GM18951 (cell line): Measurements from ENCODE around the gene HEPACAM2.

Experiments
- POLR2A ChIP-seq: IDR thresholded peaks from 4 replicates; pipeline ENCODE4 v1.6.1; 2011; ENCODE audit warnings: mild to moderate bottlenecking; ENCODE audit not compliant: insufficient read length, insufficient read depth; ENCODE audit errors: extremely low read depth
- in situ Hi-C: fragments of 300-500 bp; cut with MboI; formaldehyde crosslinking; loops from one replicate; pipeline ENCODE4 v1.12.0; 2022; ENCODE audit warnings: low sequenced_read_pairs, mixed read lengths, inconsistent platforms; ENCODE audit not compliant: unreplicated experiment

The HEPACAM2 gene

DNA sequence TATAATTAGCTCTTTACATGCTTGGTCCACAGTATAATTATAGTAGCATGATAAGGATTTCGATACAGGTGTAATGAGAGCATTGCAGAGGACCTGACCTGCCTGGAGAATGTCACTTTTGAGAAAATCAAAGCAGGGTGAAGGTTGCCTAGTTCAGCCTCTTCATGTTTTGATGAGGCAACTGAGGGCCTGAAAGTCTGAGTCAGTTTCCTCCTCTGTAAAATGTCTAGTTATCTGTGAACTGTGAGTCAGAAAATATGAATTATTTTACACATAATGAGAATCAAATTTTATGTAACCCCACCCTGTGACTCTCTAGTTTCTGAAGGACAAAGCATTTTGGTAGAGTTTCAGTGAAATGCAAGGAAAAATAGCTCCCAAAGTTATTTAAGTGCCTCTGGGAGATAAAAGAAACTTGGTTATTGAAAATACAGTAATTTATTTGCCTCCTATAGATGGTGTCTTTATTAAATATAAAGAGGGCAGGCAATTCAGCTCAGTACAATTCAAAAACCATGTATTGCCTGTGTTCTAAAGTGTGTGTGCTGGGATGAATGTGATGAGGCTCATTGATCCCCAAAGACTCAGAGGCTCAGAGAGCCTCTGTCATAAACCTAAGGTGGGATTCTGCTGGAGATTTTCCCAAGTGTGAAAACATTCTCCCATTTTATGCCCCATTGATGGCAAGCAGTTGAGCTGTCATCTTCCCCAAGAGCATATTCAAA is 40.8 kb downstream of the HEPACAM2 start:
- TF ChIP-seq POLR2A: no peak
- in situ Hi-C loops: no loop called here

- TF ChIP-seq POLR2A: no peak
- in situ Hi-C loops: no loop called here
Measured at GRCh38 chr7:93179173-93179572, 47.1 kb downstream of the HEPACAM2 start.

DNA sequence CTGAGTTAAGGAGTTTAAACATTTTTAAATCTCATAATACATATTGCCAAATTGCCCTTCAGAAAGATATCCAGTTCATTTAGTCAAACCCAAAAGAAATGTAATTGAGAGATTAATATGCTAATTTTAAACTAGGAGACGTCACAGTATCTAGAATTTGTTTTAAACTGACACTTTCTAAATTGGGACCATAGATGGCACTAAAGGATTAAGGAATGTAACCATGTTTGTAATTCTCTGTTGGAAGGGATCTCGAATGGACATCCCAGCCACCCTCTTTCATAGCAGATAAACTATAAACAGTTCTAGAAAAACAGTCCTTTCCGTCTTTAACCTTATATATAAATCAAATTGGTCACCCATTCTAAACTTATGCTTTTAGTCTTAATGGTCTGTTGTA is 48.1 kb downstream of the HEPACAM2 start:
- in situ Hi-C loops: no loop called here

DNA sequence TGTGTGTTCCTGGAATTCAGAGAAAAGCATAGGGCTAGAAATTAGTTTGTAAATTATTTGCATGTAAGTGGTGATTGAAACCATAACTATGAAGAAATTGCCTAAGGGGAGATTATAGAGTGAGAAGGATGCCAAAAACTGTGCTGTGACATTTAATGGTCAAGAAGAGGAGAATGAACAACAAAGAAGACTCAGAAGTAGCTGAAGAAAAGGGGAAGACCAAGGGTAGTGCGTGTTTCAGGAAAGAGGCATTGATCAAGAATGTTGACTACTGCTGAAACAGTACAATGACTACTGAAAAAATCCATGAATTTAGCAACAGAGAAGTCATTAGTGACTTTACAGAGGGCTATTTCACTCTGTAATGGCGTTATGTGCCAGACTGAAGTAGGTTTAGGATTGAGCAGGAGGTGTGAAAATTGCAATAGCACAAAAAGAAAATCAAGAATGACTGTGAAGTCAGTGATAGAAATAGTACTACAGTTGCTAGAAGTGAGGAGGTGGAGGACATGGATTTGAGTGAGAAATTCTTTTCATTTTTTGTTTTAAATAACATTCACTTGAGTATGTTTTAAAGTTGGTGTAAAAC is 49.2 kb downstream of the HEPACAM2 start:
- in situ Hi-C loops: no loop called here

More for the DNA sequence above, 48.1 kb downstream of the HEPACAM2 start:
- no peak for TF ChIP-seq POLR2A

DNA sequence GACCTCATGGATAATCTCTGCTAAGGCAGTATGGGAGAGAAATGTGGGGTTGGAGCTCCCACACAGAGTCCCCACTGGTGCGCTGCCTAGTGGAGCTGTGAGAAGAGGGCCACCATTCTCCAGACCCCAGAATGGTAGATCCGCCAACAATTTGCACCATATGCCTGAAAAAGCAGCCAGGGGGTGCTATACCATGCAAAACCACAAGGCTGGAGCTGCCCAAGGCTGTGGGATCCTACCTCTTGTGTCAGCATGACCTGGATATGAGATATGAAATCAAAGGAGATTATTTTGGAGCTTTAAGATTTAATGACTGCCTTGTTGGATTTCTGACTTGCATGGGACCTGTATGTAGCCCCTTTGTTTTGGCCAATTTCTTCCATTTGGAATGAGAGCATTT is 51.0 kb downstream of the HEPACAM2 start:
- no peak for TF ChIP-seq POLR2A
- in situ Hi-C loops: no loop called here

More for the DNA sequence above, 49.2 kb downstream of the HEPACAM2 start:
- TF ChIP-seq POLR2A: no peak

DNA sequence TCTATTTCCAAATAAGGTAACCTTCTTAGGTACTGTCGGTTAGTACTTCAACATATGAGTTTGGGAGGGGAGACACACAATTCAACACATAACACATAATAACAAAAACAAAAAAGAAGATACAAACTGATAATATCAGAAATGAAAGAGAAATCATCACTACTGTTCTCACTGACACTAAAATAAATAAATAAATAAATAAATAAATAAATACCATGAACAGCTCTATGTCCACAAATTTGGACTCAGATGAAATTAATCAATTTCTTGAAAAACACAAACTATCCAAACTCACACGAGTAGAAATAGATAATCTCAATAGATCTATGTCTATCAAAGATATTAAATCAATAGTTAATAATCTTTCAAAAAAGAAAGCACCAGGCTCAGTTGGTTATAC is 53.6 kb downstream of the HEPACAM2 start:
- in situ Hi-C loops: no loop called here
- TF ChIP-seq POLR2A: no peak

- TF ChIP-seq POLR2A: no peak
- in situ Hi-C loops: no loop called here
Measured at GRCh38 chr7:93171606-93172226, 54.6 kb downstream of the HEPACAM2 start.

GRCh38 chr7:93165447-93165846 is 60.8 kb downstream of the HEPACAM2 start:
- no peak for TF ChIP-seq POLR2A
- in situ Hi-C loops: no loop called here

DNA sequence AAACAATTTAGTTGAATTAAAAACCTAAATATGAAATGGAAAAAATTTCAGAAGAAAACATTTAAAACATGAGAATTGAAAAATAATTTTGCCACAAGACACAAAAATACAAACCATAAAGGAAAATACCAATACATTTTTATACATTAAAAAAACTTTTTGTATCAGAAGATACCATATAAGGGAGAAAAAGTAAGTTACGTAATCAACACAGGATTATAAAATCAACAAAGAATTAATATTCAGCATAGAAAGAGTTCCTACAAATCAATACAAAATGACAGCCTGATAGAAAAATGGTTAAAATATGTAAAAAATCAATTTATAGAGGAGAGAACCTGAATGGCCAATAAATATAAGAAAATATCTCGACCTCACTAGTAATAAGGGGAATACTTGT is 61.5 kb downstream of the HEPACAM2 start:
- in situ Hi-C loops: no loop called here

DNA sequence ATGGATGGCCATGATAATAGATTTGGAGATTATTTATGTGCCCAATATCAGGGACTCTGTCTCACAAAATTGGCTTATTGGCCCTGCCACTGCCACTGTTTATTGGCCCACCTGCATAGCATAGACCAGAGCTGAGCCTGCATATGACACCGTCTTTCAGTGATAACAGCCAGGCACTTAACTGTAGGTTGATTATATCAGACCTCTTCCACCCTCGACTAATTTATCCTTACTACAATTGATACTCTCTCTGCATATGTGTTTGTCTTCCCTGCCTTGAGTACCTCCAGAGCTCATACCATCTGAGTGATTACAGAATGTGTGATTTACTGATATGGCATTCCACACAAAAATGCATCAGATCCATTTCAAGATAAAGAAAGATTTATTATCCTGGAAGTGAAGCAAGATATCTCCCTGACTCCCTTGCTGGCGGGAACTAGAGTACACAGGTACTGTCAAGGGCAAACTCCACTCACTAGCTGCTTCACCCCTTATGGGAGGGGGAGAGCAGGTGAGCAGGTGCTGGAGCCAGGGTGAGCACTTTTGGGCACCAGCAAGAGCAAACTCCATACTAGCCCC is 65.0 kb downstream of the HEPACAM2 start:
- TF ChIP-seq POLR2A: no peak
- in situ Hi-C loops: no loop called here

More for the DNA sequence above, 61.5 kb downstream of the HEPACAM2 start:
- no peak for TF ChIP-seq POLR2A

DNA sequence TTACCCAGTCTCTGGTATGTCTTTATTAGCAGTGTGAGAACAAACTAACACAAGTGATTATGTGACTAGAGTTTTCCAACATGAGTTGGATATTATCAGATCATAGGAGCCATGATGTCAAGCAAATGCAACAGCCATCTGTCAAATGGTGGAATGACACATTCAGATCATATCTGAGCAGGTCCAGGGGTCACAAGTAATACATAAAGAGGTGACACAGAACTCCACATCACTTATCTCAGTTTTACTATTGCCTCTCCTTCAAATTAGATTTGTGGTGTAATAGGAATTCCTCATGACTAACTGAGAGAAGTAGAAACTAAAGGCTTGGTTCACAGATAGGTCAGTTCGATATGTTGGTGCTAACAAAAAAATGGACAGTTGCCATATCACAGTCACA is 65.9 kb downstream of the HEPACAM2 start:
- in situ Hi-C loops: no loop called here
- TF ChIP-seq POLR2A: no peak

DNA sequence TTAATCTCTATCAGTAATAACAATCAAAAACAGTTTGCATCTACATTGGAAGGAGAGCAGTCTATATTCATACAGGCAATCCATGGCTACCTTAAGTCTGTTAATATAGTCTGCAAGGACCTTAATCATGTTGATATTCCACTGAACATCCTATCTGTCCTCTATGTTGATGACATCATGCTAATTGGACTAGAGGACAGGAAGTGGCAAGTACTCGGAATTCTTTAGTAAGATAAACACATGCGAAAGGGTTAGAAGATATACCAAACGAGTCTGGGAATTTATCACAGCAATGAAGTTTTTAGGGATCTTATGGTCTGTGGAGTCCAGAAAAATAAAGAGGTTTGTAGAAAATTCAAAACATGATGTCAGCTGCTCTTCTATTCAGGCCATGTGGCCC is 66.8 kb downstream of the HEPACAM2 start:
- no peak for TF ChIP-seq POLR2A
- in situ Hi-C loops: no loop called here

GRCh38 chr7:93156884-93157283 is 69.4 kb downstream of the HEPACAM2 start:
- in situ Hi-C loops: no loop called here
- no peak for TF ChIP-seq POLR2A

DNA sequence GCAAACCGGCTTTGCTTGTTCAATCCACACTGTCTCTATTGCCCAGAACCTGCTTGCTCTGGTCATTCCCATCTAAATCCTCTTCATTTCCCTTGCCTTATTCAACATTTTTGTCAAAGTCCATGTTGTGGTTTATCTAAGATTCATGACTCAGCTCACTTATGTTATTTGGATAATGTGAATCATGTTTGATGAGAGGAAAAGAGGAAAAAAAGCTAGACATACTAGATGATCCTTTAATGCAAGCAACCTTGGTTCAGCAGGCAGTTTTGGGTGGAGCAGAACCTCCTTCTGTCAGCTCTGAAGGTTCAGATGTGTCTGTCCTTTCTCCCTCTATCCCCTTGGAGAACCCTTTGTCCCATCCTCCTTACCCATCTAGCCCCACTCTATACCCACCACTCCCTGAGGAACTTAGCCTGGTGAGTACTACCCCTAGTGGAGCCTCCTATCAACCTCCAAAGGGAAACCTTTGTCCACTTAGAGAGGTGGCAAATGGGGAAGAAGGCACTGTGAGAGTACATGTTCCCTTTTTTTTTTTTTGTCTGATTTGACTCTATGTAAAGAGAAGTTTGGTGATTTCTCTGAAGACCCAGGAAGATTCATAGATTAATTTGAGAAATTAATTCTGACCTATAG is 76.0 kb downstream of the HEPACAM2 start:
- TF ChIP-seq POLR2A: no peak
- in situ Hi-C loops: no loop called here

- no peak for TF ChIP-seq POLR2A
- in situ Hi-C loops: no loop called here
Measured at GRCh38 chr7:93148727-93149126, 77.5 kb downstream of the HEPACAM2 start.
